Activated T-helper 2 cell treated with anti-CD3 and anti-CD28 coated beads, Interferon-gamma antibody, Interleukin-2, Interleukin-4, amounts not matched to agents 10 μg/mL and 5 μg/mL and 100 μg/mL, durations not matched to agents 14 hours and 24 hours and 36 hours (primary cell): ENCODE results near the gene ELF5. TPM values are rescaled to one million over a fixed set of nuclear protein-coding genes. Genes with fewer than 3 reads are reported as not detected.

Experiments used
- DNase-seq: peaks from one replicate; pipeline ENCODE4 v3.0.0; 2021; ENCODE audit warnings: low spot score
- H3K27ac Mint-ChIP-seq: one replicate; pipeline ENCODE4 v1.8.0; 2021; ENCODE audit warnings: mixed read lengths
- H3K27me3 Mint-ChIP-seq: one replicate; pipeline ENCODE4 v1.8.0; 2021; ENCODE audit warnings: low read depth, mixed read lengths
- H3K36me3 Mint-ChIP-seq: one replicate; pipeline ENCODE4 v1.8.0; 2021; ENCODE audit warnings: low read depth, mixed read lengths
- H3K4me1 Mint-ChIP-seq: one replicate; pipeline ENCODE4 v1.8.0; 2021; ENCODE audit warnings: low read depth, mixed read lengths
- H3K4me3 Mint-ChIP-seq: one replicate; pipeline ENCODE4 v1.8.0; 2021; ENCODE audit warnings: low read depth, mild to moderate bottlenecking, moderate library complexity, mixed read lengths
- H3K9me3 Mint-ChIP-seq: one replicate; pipeline ENCODE4 v1.8.0; 2021; ENCODE audit warnings: mixed read lengths
- intact Hi-C: fragments of 100-400 bp; cut with micrococcal nuclease; formaldehyde crosslinking; loops from one replicate; pipeline ENCODE4 v1.15.1; 2023
- total RNA-seq: library from RNA; stranded (reverse); gene quantifications from 2 replicates; pipeline ENCODE4 v1.2.3, GENCODE V29; 2022

Gene ELF5
- total RNA-seq, 1 donor from 2014 or later, result not detected

DNA sequence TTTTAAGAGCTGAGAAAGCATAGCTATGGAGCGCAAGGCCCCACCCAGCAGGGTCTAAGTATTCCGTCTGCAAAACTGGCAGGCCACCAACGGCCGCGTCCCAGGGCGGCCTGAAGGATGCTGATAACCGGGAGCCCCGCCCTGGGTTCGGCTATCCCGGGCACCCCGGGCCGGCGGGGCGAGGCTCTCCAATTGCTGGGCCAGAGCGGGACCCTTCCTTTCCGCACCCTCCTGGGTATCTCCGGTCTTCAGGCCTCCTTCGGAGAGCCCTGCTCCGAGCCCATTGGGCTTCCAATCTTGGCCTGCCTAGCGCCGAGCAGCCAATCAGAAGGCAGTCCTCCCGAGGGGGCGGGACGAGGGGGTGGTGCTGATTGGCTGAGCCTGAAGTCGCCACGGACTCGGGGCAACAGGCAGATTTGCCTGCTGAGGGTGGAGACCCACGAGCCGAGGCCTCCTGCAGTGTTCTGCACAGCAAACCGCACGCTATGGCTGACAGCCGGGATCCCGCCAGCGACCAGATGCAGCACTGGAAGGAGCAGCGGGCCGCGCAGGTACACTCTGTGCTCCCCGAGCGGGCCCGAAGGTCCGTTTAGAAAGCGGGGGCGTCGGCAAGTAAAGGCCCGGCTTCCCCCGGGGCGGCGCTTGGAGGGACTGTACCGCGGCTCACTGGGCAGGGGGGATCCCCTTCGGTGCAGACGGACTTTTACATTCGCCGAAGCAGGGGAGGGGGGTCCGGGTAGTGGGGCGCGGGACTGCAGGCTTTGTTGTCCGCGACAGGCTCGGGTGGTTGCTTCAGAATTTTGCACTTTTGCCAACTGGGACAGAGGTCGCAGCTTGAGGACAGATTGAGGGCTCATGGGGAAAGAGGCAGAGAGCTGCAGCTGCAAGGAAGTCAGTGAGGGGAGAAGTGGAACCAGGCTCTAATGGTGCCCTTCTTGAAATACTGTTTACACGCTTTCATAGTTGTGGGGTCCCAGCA is 74.8 kb downstream of the ELF5 start, which contains the start of gene CAT:
TSS of gene CAT (plus strand) at position 406 of the 979 bp plus-strand sequence. CDS start at position 486, 80 bp downstream.
- H3K4me3 Mint-ChIP-seq, result peak within 1 kb of the TSS; percentile 90
- H3K27me3 Mint-ChIP-seq, result no peaks in the 10 kb centered on the region
- peak within 1 kb of the TSS; percentile 89 for H3K27ac Mint-ChIP-seq
- peaks cover 9% of the 10 kb centered on the region for H3K36me3 Mint-ChIP-seq
- no peaks in the 10 kb centered on the region for H3K9me3 Mint-ChIP-seq
- DNase-seq, result peak; percentile 97
- intact Hi-C loops, result loop anchor here (1.0 to 2.0 kb wide), 3 partner anchors 80 to 388 kb away; partner anchors contain the start of genes ABTB2 and CAPRIN1
- H3K4me1 Mint-ChIP-seq, result peaks cover 23% of the 10 kb centered on the region

DNA sequence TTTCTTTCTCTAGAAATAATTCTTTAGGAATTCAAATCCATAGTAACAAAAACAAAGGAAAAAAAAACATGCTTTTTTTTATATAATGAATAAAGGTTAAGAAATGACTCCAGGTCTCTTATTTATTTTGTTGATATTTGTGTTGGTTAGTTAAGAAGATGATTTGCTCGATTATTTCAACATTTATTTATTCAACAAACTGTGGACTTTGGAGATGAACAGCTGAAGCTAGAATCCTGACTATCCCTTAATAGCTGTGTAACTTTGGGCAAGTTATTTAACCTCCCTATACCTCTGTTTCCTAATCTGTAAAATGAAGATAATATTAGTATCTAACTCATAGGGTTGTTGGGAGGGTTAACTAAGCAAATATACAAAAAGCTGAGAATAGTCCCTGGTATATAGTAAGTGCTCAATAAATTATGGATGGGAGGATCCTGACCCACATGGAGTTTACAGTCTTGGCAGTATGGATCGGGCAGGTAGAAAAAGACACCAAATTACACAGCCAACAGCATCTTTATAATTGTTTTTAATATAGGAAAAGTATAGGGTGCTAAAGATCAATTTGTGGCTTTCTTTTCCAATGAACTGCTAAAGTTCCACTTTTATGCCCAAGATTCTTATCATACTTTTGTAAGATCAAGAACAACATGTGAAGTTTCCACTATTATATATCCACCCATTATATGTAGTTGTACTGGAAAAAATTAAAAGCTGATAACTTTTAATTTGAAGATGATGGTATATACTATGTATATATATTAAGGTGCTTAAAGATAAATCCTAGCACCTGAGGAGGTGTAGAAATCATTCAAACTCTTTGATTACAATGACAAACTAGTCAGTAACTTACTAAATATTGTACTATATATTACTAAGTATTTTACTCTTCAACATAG is 76.1 kb downstream of the ELF5 start:
- H3K4me3 Mint-ChIP-seq, result no peak overlapping the region
- H3K27ac Mint-ChIP-seq, result no peak overlapping the region
- H3K9me3 Mint-ChIP-seq, result no peaks in the 10 kb centered on the region
- intact Hi-C loops, result loop anchor here (1.0 to 2.0 kb wide), 3 partner anchors 79 to 386 kb away; partner anchors contain the start of genes ABTB2 and CAPRIN1
- H3K27me3 Mint-ChIP-seq, result peaks cover 7% of the 10 kb centered on the region
- peaks cover 6% of the 10 kb centered on the region for H3K36me3 Mint-ChIP-seq
- peaks cover 19% of the 10 kb centered on the region for H3K4me1 Mint-ChIP-seq
- DNase-seq, result no peak

DNA sequence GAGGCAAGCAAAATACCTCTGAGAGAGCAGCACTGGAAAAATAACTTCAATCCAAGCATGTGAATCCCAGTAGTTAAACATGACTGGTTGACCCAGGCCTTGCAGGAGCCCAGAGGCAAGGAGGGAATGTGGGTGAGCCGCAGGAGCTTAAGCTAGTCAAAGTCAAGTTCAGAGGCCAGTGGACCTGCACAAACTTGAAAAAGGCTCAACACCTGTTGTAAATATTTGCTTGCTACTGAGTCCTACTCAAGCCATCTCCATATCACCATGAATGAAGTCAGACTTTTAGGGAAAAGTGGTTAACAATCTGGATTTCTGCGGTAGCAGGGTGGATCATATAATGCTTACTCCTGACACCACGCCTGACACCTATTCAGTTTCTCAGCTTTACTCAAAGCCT is 79.7 kb downstream of the ELF5 start:
- DNase-seq, result no peak
- H3K27me3 Mint-ChIP-seq, result peaks cover 22% of the 10 kb centered on the region
- H3K9me3 Mint-ChIP-seq, result no peaks in the 10 kb centered on the region
- H3K27ac Mint-ChIP-seq, result no peak overlapping the region
- intact Hi-C loops, result no loop called here
- no peaks in the 10 kb centered on the region for H3K36me3 Mint-ChIP-seq
- no peak overlapping the region for H3K4me3 Mint-ChIP-seq
- peaks cover 11% of the 10 kb centered on the region for H3K4me1 Mint-ChIP-seq

DNA sequence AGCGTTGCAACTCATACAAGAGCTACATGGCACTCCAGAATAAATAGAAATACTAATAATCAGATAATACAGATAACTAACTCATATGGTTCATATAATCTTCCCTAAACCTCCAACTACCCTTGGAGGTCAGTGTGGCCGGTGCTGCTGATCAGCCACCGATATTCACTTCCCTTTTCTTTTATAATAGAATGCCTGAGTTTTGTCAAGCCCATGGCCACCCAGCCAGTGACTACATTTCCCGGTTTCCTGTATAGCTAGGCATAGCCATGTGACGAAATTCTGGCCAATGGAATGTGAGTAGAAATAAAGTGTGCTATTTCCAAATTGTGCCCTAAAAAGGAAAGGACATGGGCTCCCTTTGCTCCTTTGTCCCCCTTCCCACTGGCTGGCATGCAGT is 80.8 kb downstream of the ELF5 start:
- H3K4me1 Mint-ChIP-seq, result peaks cover 11% of the 10 kb centered on the region
- no peaks in the 10 kb centered on the region for H3K9me3 Mint-ChIP-seq
- no peak overlapping the region for H3K27ac Mint-ChIP-seq
- intact Hi-C loops, result no loop called here
- no peak for DNase-seq
- H3K36me3 Mint-ChIP-seq, result no peaks in the 10 kb centered on the region
- H3K4me3 Mint-ChIP-seq, result no peak overlapping the region
- H3K27me3 Mint-ChIP-seq, result peaks cover 22% of the 10 kb centered on the region

DNA sequence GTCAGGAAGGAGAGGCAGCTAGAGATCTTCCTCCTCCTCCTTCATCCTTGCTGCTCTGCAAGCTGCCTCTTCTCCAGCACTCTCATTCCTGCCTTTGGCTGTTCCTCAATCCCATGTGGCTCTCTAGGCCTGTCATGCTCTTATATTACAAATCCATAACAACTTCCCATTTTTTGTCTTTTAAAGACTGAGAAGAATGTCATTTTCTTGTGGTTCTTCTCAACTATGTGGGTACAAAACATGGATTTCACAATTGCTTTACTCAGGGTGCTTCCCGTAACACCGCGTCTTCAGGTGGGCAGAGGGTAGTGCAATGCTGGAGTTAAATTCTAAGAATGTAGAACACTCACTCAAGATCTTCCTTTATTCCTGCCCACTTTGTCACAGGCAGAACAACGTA is 81.6 kb downstream of the ELF5 start:
- Mint-ChIP-seq H3K27ac (no peak overlapping the region), H3K4me3 (no peak overlapping the region), H3K4me1 (peaks cover 8% of the 10 kb centered on the region), H3K36me3 (no peaks in the 10 kb centered on the region), H3K9me3 (no peaks in the 10 kb centered on the region), H3K27me3 (peaks cover 24% of the 10 kb centered on the region)
- no peak for DNase-seq
- intact Hi-C loops, result no loop called here

Other genes with a start within 250 kb of the ELF5 start
- 32.9 and 33.1 TPM in 2 replicates for gene ABTB2, start 155.8 kb downstream of the ELF5 start, total RNA-seq
- 31.8 and 33.1 TPM in 2 replicates for gene CAT, start 74.9 kb downstream of the ELF5 start, total RNA-seq
- gene EHF, start 107.3 kb upstream of the ELF5 start, total RNA-seq, result not detected in 2 replicates